GM19351 (cell line): ENCODE measurements around the gene PAX4.

Experiments used
- ATAC-seq: cut with Tn5 transposase; IDR thresholded peaks from one replicate; pipeline ENCODE4 v1.9.1; 2021; ENCODE audit warnings: mild to moderate bottlenecking, moderate library complexity; ENCODE audit not compliant: unreplicated experiment

PAX4 gene

DNA sequence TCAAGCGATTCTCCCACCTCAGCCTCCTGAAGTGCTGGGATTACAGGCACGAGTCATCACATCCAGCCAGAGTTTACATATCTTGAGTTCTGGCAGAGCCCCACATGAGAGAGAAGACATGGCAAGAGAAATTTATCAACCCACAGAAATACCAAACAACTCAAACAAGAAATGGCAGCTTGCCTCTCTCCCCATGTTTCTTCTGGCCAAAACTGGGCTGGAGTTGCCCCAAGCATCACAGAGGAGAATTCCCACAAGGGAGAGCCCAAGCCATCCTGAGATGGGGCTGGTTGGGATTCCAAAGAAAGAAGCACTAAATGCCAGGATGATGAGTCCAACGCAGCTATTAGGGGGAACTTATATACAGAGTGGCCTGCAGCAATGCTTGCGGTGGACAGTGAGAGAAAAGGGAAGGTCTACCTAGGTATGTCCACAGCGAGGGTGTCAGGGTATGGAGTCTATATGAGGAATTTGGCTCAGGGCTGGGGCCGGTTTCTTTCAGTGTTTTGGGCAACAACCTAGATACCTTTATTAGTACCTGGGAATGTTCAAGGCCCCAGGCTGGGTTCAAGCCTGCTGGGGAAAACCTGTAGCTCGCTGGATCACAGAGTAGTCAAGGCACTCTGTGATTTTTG, 14.5 kb upstream of the PAX4 start:
- no peak for ATAC-seq

DNA sequence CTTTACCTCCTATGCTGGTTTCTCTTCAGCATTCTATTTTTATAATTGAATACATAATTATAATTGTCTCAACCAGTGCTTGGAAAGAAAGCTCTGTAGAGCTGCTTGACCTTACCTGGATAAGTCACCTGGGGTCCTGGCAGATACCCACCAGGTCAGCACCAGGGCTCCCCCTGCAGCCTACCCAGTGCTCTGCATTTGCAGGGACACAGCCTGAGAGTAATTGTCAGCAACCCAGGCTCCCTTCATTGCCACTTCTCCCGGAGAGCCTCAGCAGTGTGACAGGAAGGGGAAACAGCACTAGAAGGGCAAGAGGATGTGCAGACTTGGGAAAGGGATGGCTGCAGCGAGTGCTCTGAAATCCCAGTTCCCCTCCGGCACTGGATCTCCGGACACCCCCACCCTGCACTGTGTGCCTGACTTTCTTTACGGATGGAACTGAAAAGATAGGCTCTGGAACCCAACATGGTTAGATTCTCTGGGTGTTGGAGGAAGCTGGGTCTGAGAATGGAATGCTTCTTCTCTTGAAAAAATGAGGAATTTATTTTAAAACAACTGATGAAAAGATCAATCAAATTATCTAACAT, 11.4 kb upstream of the PAX4 start:
- ATAC-seq = peak; percentile 86

DNA sequence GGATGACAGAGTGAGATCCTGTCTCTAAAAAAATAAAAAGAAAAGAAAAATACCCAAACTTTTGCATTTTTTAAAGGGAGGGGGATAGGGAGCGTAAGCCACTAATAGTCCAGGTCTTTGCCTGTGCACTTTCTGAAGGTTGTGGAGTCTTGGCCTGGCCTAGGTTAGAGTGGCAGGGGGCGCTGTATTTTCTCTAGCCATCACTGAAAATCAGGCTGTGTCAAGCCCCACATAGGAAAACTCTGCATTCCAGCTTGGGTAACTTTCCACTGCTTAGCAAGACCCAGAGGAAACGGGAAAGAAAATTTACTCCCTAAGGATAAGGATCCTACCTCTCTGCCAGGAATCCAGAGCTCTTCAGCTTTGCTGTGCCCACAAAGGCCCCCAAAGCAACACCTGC, 10.5 kb upstream of the PAX4 start:
- no peak for ATAC-seq

GRCh38 chr7:127625331-127625730, 7.4 kb upstream of the PAX4 start:
- no peak for ATAC-seq

- no peak for ATAC-seq
Measured at GRCh38 chr7:127620406-127621233, 2.7 kb upstream of the PAX4 start.

- no peak for ATAC-seq
Measured at GRCh38 chr7:127619681-127620405, 1.9 kb upstream of the PAX4 start.

DNA sequence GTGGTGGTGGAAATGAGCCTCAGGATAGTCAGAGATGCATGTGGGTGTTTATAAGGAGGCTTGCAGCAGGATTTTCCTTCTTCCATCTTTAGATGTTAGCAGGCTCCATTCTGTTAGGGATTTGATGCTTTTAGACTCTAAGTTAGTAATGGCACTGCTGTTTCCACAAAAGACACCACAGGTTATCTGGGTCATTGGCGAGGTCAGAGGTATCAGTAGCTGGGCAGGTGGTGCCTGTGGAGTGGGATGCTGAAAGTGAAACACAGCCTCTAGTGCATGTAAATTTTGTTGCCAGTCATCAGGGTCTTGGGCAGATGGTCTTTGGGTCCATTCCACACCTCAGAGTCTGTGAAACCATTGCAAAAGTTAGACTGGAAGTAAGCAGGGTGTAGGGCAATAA, 833 bp upstream of the PAX4 start:
- ATAC-seq = no peak

DNA sequence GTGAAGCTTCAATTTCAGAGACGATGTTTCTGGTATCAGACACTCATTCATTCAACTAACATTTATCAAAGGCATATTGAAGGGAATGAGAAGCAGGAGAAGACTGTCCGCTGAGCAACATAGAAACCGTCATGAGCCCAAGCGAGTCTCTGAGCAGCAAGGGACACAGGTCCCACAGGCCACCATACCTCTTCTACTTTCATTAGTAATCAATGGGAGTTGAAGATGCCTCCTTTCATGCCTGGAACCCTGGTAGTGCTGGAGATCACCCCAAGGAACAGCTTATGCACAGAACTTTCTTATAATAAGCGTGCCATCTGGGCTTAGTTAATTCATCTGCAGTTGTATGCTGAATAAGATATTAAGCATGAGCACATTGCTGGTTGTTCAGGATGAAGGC, 1.2 kb downstream of the PAX4 start:
- no peak for ATAC-seq

GRCh38 chr7:127612263-127612662, 5.7 kb downstream of the PAX4 start:
- ATAC-seq = no peak

DNA sequence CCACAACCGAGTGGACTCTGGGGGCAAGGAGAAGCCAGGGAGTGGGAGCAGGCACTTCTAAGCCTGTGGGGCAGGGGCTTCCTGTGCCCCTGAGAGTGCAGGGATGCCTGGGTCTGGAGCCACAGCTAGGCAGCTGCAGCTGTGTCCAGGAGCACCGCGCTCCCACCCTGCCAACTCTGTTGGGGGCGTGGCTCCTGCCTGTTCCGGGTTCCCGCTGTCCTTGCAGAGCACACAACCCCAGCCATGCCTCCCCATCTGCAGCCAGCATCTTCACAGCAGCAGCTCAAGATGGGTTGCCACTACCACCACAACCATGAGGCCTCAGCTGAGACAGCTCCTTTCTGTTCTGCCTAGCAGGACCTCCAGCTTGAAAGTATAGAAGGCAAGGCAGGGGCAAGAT, 8.6 kb downstream of the PAX4 start:
- ATAC-seq = no peak

DNA sequence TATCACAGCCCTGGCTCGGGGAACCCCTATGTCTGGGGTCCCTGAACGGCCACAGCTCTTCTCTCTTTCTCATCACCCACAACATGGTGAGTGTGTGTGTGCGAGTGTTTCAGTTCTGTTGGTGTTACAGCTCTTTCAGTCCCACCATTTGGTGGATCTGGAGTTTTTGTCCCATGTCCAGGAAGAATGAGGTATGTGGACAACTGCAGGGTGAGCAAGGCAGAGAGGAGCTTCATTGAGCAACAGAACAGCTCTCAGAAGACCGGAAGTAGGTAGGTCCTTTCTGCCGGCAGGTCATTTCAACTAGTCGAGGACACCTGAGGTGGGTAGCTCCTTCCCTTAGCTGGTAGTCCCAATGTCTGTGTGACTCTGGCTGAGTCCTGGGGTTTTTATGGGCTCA, 9.5 kb downstream of the PAX4 start:
- no peak for ATAC-seq

- no peak for ATAC-seq
Measured at GRCh38 chr7:127600885-127601284, 17.1 kb downstream of the PAX4 start.

DNA sequence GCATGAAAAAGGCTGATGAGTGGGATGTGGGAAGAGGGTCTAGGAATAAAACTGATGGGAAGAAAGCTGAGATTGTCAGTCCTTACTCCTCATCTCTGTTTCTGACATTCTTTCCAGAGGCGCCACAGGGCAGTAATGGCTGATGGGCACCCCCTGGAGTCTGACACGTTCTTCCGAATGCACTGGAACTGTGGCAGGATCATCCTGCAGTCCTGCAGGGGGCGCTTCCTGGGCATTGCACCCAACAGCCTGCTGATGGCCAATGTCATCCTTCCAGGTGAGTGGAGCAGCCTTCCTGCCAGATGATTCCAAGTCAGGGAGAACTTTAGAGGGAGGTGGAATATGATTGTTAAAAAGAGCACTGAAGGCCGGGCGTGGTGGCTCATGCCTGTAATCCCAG, 19.6 kb downstream of the PAX4 start:
- no peak for ATAC-seq

DNA sequence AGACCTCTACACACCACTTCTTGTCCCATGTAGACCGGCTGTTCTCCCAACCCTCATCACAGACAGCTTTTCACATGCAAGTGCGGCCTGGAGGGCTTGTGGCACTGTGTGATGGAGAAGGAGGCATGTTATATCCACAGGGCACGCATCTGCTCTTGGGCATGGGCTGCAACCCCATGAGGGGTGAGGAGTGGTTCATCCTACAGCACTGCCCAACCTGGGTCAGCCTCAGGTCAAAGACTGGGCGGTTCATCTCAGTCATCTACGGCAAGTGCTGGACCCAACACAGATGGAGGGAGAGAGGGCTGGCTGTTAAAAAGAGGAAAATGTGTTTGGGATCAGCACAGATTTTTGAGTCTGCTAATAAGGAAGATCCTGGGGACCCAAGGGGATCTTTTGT, 22.2 kb downstream of the PAX4 start:
- no peak for ATAC-seq

DNA sequence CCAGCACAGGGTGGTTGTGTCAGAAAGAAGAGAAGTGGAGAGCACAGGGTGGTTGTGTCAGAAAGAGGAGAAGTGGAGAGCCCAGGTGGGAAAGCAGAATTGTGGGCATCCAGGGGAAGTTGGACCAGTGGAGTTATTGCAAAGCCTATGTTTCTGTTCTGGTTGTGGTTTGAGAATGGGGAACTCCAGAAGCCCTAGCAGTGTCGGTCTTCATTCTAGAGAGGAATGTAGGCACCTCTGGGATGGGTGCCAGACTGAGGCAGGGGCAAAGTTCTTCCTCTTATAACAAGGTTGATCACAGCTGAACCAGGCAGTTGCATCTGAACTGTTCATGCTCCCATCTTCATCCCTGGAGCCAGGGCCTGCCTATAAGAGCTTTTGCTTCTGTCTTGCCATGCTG, 23.5 kb downstream of the PAX4 start:
- no peak for ATAC-seq

GRCh38 chr7:127592550-127592949, 25.4 kb downstream of the PAX4 start:
- ATAC-seq = no peak

GRCh38 chr7:127591591-127591990, 26.4 kb downstream of the PAX4 start:
- no peak for ATAC-seq

DNA sequence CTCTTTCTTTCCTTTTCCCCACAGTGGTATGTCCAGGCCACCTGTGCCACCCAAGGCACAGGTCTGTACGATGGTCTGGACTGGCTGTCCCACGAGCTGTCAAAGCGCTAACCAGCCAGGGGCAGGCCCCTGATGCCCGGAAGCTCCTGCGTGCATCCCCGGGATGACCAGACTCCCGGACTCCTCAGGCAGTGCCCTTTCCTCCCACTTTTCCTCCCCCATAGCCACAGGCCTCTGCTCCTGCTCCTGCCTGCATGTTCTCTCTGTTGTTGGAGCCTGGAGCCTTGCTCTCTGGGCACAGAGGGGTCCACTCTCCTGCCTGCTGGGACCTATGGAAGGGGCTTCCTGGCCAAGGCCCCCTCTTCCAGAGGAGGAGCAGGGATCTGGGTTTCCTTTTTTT, 26.8 kb downstream of the PAX4 start:
- ATAC-seq = no peak

DNA sequence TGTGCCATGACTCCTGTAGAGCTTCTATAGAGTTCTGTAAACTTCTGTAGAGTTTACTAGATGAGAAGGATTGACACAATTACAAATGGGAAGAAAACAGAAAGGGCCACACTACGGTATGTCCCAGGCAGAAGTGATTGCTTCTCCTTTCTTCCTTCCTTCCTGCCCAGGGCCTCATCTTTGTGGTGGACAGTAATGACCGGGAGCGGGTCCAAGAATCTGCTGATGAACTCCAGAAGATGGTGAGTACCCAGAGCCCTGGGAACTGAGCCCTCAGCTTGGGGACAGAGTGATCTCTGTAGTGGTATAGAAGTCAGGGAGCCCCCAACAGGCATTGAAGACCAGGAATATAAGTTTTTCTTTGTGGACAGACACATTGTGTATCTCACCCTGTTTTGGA, 28.0 kb downstream of the PAX4 start:
- no peak for ATAC-seq

- peak; percentile 15 for ATAC-seq
Measured at GRCh38 chr7:127588697-127589482, 29.1 kb downstream of the PAX4 start.
